Inflammatory macrophage (primary cell): ENCODE results near the gene PI4K2A.

Experiments
- DNase-seq, 2 donors: peaks; one replicate each; pipeline ENCODE4 v3.0.0-alpha.2; 2020 to 2022

The PI4K2A gene

GRCh38 chr10:97707134-97707861, 66.8 kb downstream of the PI4K2A start:
- DNase-seq, result no peak

- DNase-seq, result no peak
Measured at GRCh38 chr10:97708167-97708566, 67.7 kb downstream of the PI4K2A start.

GRCh38 chr10:97708976-97709946, 68.8 kb downstream of the PI4K2A start:
- peak; percentile 65 to 76 for DNase-seq

DNA sequence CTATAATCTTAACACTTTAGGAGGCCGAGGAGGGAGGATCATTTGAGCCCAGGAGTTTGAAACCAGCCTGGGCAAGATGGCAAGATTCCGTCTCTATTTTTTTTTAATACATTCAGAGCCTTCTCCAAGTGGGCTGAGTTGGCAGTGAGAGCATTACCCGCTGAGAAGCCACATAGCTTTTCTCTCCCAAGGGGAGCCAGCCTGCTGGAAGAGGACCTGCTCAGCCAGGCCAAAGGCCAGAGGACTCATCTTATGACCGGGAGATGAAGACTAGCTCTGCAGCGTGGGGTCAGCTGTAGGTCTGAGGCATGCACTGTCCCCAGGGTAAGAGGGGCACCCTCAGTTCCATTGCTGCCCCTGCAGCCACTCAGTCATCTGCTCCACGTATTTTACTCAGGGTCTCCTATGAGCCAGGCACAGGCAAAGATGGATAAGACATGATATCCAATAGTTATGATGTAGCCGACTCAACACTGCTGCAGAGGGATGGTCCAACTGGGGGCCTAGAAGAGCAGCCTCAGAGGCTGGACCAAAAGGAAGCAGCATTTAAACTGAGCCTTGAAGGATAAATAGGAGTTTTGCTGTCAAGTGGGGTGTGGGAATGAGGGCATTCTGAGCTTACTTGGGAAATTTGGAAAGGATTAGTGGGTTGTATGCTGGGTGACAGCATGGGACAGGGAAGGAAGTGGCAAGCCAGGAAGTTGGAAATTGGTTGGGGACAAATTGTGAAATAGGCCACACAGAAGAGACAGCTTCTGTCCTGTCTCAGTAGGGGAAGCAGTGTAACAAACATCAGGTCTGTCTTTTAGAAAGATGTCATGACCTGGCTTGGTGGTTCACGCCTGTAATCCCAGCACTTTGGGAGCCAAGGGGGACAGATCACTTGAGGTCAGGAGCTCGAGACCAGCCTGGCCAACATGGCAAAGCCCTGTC, 71.4 kb downstream of the PI4K2A start:
- DNase-seq, result peak; percentile 58 to 60

GRCh38 chr10:97713339-97713825, 72.9 kb downstream of the PI4K2A start, which contains the start of gene MARVELD1:
TSS of gene MARVELD1 (plus strand) at chr10:97713730. CDS start at chr10:97713877, 147 bp downstream.
- DNase-seq, result peak in 1 of 2 donors; percentile 19

DNA sequence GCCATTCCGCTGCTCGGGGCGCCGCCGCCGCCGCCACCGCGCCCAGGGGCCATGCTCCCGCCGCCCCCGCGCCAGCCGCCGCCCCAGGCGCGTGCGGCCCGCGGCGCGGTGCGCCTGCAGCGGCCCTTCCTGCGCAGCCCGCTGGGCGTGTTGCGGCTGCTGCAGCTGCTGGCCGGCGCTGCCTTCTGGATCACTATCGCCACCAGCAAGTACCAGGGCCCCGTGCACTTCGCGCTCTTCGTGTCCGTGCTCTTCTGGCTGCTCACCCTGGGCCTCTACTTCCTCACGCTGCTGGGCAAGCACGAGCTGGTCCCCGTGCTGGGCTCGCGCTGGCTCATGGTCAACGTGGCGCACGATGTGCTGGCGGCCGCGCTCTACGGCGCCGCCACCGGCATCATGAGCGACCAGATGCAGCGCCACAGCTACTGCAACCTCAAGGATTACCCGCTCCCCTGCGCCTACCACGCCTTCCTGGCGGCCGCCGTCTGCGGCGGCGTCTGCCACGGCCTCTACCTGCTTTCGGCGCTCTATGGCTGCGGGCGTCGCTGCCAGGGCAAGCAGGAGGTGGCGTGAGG, 73.4 kb downstream of the PI4K2A start:
- DNase-seq, result peak; percentile 68 to 79

- peak; percentile 62 to 75 for DNase-seq
Measured at GRCh38 chr10:97714401-97715258, 74.2 kb downstream of the PI4K2A start.

DNA sequence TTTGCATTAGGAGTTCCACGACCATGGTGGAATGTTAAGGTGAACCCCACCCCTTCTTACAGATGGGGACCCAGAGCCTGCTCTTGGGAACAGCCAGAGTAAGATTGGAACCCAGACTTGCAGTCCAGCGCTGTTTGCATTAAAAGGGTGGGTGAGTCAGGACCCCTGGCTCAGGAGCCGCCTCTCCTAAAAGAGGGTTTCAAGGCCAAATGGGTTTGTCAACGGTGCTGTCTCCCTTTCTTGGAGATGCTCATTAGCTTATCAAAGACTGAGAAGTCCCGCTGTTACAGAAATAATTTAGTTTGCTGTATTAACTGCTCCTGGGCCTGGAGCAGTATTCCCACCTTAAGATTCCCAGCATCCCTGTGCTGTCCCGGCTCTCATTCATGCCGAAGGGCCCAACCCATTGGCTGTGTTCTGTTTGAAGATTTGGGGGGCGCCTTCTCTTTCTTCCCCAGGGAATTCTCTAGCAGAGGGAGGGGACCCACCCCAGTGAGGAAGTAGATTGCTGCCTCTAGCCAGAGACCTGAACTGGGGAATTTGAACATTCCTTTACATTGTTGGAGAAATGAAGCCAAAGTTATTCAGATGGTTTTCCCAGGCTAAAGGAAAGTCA, 74.9 kb downstream of the PI4K2A start:
- no peak for DNase-seq

- DNase-seq, result no peak
Measured at GRCh38 chr10:97717627-97718026, 77.2 kb downstream of the PI4K2A start.

DNA sequence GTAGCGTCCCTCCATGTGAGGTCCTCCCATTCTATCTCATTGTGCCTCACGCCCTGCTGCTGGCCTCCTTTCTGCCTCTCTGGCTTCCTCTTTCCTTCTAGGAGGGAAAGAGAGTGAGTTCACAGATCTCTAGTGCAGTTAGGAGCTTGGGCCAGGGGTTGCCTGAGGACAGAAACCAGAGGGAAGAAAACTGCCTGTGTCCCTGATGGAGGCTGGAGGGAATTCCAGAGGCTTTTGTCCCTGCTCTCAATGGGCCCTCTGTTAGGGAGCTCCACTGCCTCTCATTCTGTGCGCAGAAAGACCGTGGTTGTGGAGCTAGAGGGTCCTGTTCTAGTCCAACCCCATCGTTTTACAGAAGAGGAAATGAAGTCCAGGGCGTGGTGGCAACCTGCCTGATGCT, 77.7 kb downstream of the PI4K2A start:
- DNase-seq, result peak; percentile 25 to 54

DNA sequence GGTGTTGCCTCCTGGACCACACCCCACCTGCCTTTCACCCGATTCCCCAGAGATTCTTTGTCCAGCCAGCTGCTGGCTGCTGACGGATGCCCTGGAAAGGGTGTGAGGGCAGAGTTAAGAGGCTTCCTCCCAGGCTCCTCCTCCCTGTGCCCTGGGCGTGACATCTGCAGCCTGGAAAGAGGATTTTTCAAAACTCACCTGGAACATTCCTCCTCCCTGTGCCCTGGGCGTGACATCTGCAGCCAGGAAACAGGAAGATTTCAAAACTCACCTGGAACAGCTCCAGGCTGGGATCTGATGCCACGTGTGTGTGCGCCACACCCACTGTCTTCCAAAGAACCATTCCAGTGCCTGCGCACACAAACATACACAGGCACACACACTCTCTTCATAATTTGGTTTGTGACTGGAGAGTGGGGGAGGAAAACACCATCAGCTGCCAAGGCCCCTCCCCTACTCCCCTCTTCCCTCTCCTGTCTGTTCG, 78.2 kb downstream of the PI4K2A start:
- no peak for DNase-seq

GRCh38 chr10:97719602-97720001, 79.1 kb downstream of the PI4K2A start:
- no peak for DNase-seq

- no peak for DNase-seq
Measured at GRCh38 chr10:97721871-97722780, 81.7 kb downstream of the PI4K2A start.

DNA sequence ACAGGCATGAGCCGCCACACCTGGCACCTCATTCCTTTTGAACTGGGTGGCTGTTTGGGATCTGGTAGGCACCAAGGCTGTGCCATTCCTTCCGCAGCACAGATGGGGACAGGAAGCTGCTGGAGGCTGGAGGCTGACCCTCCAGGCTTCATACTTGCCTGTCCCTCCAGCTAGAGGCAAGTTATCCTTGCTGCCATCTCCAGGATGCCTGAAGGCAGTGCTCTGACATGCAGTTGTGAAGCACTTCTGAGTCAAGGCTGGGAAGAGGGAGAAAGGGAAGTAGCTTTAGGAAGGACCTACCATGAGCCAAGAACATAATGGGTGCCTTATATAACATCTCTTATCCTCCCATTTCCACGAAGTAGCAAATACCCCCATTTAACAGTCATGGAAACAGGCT, 82.5 kb downstream of the PI4K2A start:
- peak; percentile 41 to 49 for DNase-seq

GRCh38 chr10:97724341-97724941, 84.0 kb downstream of the PI4K2A start:
- peak; percentile 91 to 94 for DNase-seq
